Upper lobe of left lung (tissue), 6 donors: ENCODE data around the gene FLT3LG. TPM values are rescaled to one million over a fixed set of nuclear protein-coding genes. Genes with fewer than 3 reads are reported as not detected.

Experiments
- ATAC-seq, 2 donors: fragments of 200-7000 bp; cut with Tn5 transposase; one replicate each; pipeline ENCODE4 v1.9.1; 2022; ENCODE audit warnings: mild to moderate bottlenecking in 2 of 2, moderate library complexity in 2 of 2; ENCODE audit not compliant: low FRiP score in 2 of 2
- DNase-seq, 2 donors: peaks; one replicate each; pipeline ENCODE4 v3.0.0-alpha.2; 2019 to 2020
- H3K27ac ChIP-seq, 4 donors: fragments of 200-600 bp; sonication (generic); one replicate each; pipeline ENCODE4 v1.5.1; 2016 to 2019
- H3K27me3 ChIP-seq, 4 donors: fragments of 200-600 bp; sonication (generic); one replicate each; pipeline ENCODE4 v1.5.1; 2017 to 2019
- H3K36me3 ChIP-seq, 4 donors: fragments of 200-600 bp; sonication (generic); one replicate each; pipeline ENCODE4 v1.5.1; 2016 to 2019
- H3K4me1 ChIP-seq, 4 donors: fragments of 200-600 bp; sonication (generic); one replicate each; pipeline ENCODE4 v1.5.1; 2018 to 2019
- H3K4me3 ChIP-seq, 4 donors: fragments of 200-600 bp; sonication (generic); one replicate each; pipeline ENCODE4 v1.5.1; 2017 to 2019; ENCODE audit warnings: mild to moderate bottlenecking in 2 of 4, moderate library complexity in 1 of 4
- H3K9me3 ChIP-seq, 4 donors: fragments of 200-600 bp; sonication (generic); one replicate each; pipeline ENCODE4 v1.5.1; 2018 to 2019
- CTCF ChIP-seq, 6 experiments: fragments of 450-650 bp in 4 of 6; fragments of 200-600 bp in 2 of 6; sonication (generic) in 2 of 6; IDR thresholded peaks; one replicate each; pipeline ENCODE4 v1.5.1; 2016 to 2019; ENCODE audit warnings: antibody characterized with exemption in 6 of 6
- EP300 ChIP-seq, 4 donors: sonication (generic); formaldehyde crosslinking; IDR thresholded peaks; one replicate each; pipeline ENCODE4 v1.5.1; 2017; ENCODE audit warnings: antibody characterized with exemption in 4 of 4, control low read depth in 2 of 4
- POLR2A ChIP-seq, 4 donors: fragments of 450-650 bp; IDR thresholded peaks; one replicate each; pipeline ENCODE4 v1.5.1; 2016 to 2017; ENCODE audit warnings: antibody characterized with exemption in 4 of 4, mild to moderate bottlenecking in 2 of 4
- POLR2AphosphoS5 ChIP-seq, 2 donors: sonication (generic); formaldehyde crosslinking; IDR thresholded peaks; one replicate each; pipeline ENCODE4 v1.5.1; 2017; ENCODE audit warnings: antibody characterized with exemption in 2 of 2
- WGBS, 2 donors: methylation state at CpG; one replicate each; pipeline ENCODE4 v1.1.5; 2017 to 2018; 5-methylcytosine and 5-hydroxymethylcytosine counted together
- total RNA-seq, 6 donors: library from RNA; depleted of rRNA in 4 of 6; stranded (reverse); fragments of >200 nt in 4 of 6; gene quantifications; one replicate each; pipeline versions ENCODE4 v1.1.0 to v1.2.1, GENCODE V29; 2016 to 2021
- donor health status: DM: no; HTN: no; CAD: no; lungs with moderate emphysema.
- donor health status: DM: no; HTN: yes; CAD: no; lungs with severe emphysema.

FLT3LG gene
- total RNA-seq, 6 donors from 2014 or later = 4.3 to 19.9 (median 9.9) TPM

GRCh38 chr19:49491030-49491803 lies 17.2 kb downstream of the FLT3LG start:
- Histone ChIP-seq H3K4me3 (no peak overlapping the region), H3K27ac (no peak overlapping the region), H3K27me3 (no peaks in the 10 kb centered on the region), H3K4me1 (peaks cover 27 to 39% (median 32%) of the 10 kb centered on the region in 4 donors), H3K9me3 (no peaks in the 10 kb centered on the region), H3K36me3 (peaks cover 30 to 47% (median 41%) of the 10 kb centered on the region in 4 donors)
- 82 to 84% methylated on average over 10 to 17 of the region's 17 CpGs for WGBS, 2 donors
- DNase-seq (no peak), ATAC-seq (no peak)
- TF ChIP-seq POLR2A (IDR thresholded peaks at IDR 0.05) = no peak
- TF ChIP-seq EP300 (IDR thresholded peaks at IDR 0.05) = no peak
- TF ChIP-seq POLR2AphosphoS5 (IDR thresholded peaks at IDR 0.05) = no peak
- TF ChIP-seq CTCF (IDR thresholded peaks at IDR 0.05) = no peak

DNA sequence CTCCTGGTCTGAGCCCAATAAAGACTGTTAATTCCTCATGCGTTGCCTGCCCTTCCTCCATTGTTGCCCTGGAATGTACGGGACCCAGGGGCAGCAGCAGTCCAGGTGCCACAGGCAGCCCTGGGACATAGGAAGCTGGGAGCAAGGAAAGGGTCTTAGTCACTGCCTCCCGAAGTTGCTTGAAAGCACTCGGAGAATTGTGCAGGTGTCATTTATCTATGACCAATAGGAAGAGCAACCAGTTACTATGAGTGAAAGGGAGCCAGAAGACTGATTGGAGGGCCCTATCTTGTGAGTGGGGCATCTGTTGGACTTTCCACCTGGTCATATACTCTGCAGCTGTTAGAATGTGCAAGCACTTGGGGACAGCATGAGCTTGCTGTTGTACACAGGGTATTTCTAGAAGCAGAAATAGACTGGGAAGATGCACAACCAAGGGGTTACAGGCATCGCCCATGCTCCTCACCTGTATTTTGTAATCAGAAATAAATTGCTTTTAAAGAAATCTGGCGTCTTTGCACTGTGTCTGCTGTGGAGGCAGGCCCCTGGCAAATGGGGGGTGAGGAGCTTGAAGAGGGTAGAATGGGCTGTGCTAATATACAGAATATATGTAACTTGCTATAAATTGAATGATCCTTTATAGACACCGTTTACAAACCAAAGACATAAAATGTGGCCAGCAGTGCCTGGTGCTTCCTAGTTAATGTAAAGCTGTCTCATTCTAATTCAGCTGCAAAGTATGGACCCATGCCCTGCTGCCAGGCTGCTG lies 18.0 kb downstream of the FLT3LG start:
- ATAC-seq (no peak), DNase-seq (no peak)
- Histone ChIP-seq H3K27me3 (no peaks in the 10 kb centered on the region), H3K4me1 (peaks cover 28 to 38% (median 34%) of the 10 kb centered on the region in 4 donors), H3K9me3 (no peaks in the 10 kb centered on the region), H3K27ac (no peak overlapping the region), H3K36me3 (peaks cover 30 to 48% (median 41%) of the 10 kb centered on the region in 4 donors), H3K4me3 (no peak overlapping the region)
- TF ChIP-seq POLR2A (IDR thresholded peaks at IDR 0.05) (no peak), CTCF (IDR thresholded peaks at IDR 0.05) (no peak), EP300 (IDR thresholded peaks at IDR 0.05) (no peak), POLR2AphosphoS5 (IDR thresholded peaks at IDR 0.05) (no peak)
- WGBS, 2 donors = 74 to 76% methylated on average over 7 of the region's 7 CpGs

DNA sequence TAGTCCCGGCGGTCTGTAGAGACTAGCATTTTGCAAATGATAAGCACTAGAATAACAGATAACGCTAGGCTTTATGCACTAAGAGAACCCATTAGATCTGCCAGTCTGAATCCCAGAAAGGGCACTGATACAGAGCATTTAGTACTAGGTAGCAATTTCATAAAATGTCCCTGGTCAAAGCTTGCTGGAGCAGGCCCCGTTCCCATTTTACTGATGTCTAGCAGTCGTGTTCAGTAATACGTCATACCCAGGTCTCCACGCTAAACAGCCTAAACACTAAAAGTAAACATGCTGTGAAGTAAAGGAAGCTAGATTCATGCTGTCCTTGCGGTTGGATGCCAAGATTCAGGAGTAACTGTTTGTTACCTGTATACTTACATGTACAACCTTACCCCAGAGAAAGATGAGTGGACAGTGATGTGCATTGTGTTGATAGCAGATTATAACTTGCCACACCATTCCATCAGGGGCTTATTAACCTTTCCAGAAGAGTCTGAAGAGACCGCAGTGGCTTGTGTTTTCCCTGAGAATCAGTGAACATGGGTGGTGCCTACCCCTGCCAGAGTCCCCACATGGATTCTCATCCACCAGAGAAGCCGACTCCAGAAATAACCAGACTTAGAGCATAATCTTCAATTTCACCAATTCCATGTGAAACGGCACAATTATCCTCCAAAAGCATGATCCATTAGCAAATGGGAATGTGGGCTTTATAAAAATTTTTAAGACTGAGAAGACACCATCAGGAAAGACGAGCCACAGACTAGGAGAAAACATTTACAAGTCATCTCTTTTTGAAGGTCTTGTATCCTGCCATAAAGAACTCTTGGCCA lies 18.8 kb downstream of the FLT3LG start:
- peaks cover 36 to 46% (median 42%) of the 10 kb centered on the region in 4 donors for H3K4me1 ChIP-seq
- no peak overlapping the region for H3K27ac ChIP-seq
- peaks cover 35 to 56% (median 48%) of the 10 kb centered on the region in 4 donors for H3K36me3 ChIP-seq
- H3K9me3 ChIP-seq = no peaks in the 10 kb centered on the region
- DNase-seq (no peak), ATAC-seq (no peak)
- H3K27me3 ChIP-seq = no peaks in the 10 kb centered on the region
- WGBS, 2 donors = 77 to 79% methylated on average over 12 of the region's 12 CpGs
- TF ChIP-seq POLR2A (IDR thresholded peaks at IDR 0.05) = peak in 1 of 4 donors; percentile 8
- TF ChIP-seq POLR2AphosphoS5 (IDR thresholded peaks at IDR 0.05) = no peak
- no peak overlapping the region for H3K4me3 ChIP-seq

DNA sequence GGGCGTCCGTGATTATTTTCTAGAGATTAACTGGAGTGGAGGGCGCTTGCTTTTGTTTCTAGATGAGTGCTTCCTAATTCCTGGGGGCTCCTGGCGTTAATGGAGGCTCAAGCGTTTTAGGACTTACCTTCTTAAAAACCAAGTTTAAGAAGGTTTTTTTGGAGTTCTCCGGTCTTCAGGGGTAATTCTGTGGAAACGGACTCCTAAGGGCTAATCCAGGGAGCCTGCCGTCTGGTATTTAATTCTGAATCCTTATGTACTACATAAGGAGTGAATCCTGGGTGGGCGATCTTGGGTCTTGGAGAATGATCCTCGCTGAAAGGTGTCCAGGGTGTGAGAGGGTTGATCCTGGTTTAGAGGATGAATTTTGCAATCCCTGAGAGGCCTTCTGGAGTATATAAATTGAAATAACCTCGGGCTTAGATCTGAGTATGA lies 22.6 kb downstream of the FLT3LG start:
- ATAC-seq (no peak), DNase-seq (no peak)
- WGBS, 2 donors = 0 to 1% methylated on average over 11 of the region's 11 CpGs
- Histone ChIP-seq H3K4me1 (peaks cover 38 to 51% (median 49%) of the 10 kb centered on the region in 4 donors), H3K36me3 (peaks cover 25 to 49% (median 48%) of the 10 kb centered on the region in 4 donors), H3K9me3 (no peaks in the 10 kb centered on the region), H3K4me3 (peak overlapping the region; percentile 65 to 96 (median 90)), H3K27me3 (no peaks in the 10 kb centered on the region), H3K27ac (peak overlapping the region; percentile 94 to 98 (median 96))
- TF ChIP-seq POLR2A (IDR thresholded peaks at IDR 0.05) (no peak), EP300 (IDR thresholded peaks at IDR 0.05) (no peak), POLR2AphosphoS5 (IDR thresholded peaks at IDR 0.05) (no peak), CTCF (IDR thresholded peaks at IDR 0.05) (no peak)
